Vagina (tissue), 2 donors: ENCODE results near the gene SYTL3.

Experiments used
- CTCF ChIP-seq, 3 experiments: fragments of 450-650 bp in 2 of 3; fragments of 200-600 bp in 1 of 3; sonication (generic) in 1 of 3; IDR thresholded peaks; one replicate each; pipeline ENCODE4 v1.5.1; 2017 to 2019; ENCODE audit warnings: antibody characterized with exemption in 3 of 3, mild to moderate bottlenecking in 2 of 3, moderate library complexity in 2 of 3
- POLR2A ChIP-seq, 2 donors: fragments of 450-650 bp; IDR thresholded peaks; one replicate each; pipeline ENCODE4 v1.6.1; 2017; ENCODE audit warnings: antibody characterized with exemption in 2 of 2, mild to moderate bottlenecking in 2 of 2, moderate library complexity in 2 of 2

GRCh38 chr6:158771399-158772152 lies 121.7 kb downstream of the SYTL3 start:
- TF ChIP-seq CTCF (IDR thresholded peaks at IDR 0.05) (no peak), POLR2A (IDR thresholded peaks at IDR 0.05) (no peak)
